ENCODE measurements around the gene PLEKHG1.

Gene PLEKHG1

GRCh38 chr6:150599199-150600009 lies at the start of gene PLEKHG1:
Gene PLEKHG1, plus strand, starts transcription at chr6:150599885. Its CDS starts 133,797 bp downstream, at chr6:150733682.
- DNase-seq: peak; percentile 84

- DNase-seq: no peak
These were observed 49.4 kb upstream of the PLEKHG1 start for GRCh38 chr6:150550244-150550643.

GRCh38 chr6:150557043-150557599 lies 42.6 kb upstream of the PLEKHG1 start:
- no peak for DNase-seq

- DNase-seq: no peak
These were observed 39.4 kb upstream of the PLEKHG1 start for GRCh38 chr6:150560004-150560883.

- DNase-seq: no peak
These were observed 38.8 kb upstream of the PLEKHG1 start for GRCh38 chr6:150560884-150561219.

GRCh38 chr6:150565945-150566344 lies 33.7 kb upstream of the PLEKHG1 start:
- no peak for DNase-seq

- DNase-seq: no peak
These were observed 33.2 kb upstream of the PLEKHG1 start for GRCh38 chr6:150566486-150566885.

- DNase-seq: no peak
These were observed 32.3 kb upstream of the PLEKHG1 start for GRCh38 chr6:150567380-150567779.

GRCh38 chr6:150567823-150568383 lies 31.8 kb upstream of the PLEKHG1 start:
- DNase-seq: no peak

- no peak for DNase-seq
These were observed 31.1 kb upstream of the PLEKHG1 start for GRCh38 chr6:150568560-150568959.

- no peak for DNase-seq
These were observed 30.5 kb upstream of the PLEKHG1 start for GRCh38 chr6:150569161-150569560.

GRCh38 chr6:150573041-150573681 lies 26.5 kb upstream of the PLEKHG1 start:
- no peak for DNase-seq

GRCh38 chr6:150575836-150576235 lies 23.8 kb upstream of the PLEKHG1 start:
- no peak for DNase-seq

GRCh38 chr6:150576651-150577226 lies 22.9 kb upstream of the PLEKHG1 start:
- no peak for DNase-seq

- peak; percentile 56 for DNase-seq
These were observed 20.1 kb upstream of the PLEKHG1 start for GRCh38 chr6:150579611-150580010.

GRCh38 chr6:150580489-150580888 lies 19.2 kb upstream of the PLEKHG1 start:
- no peak for DNase-seq

- no peak for DNase-seq
These were observed 15.6 kb upstream of the PLEKHG1 start for GRCh38 chr6:150584065-150584464.

GRCh38 chr6:150584596-150584995 lies 15.1 kb upstream of the PLEKHG1 start:
- DNase-seq: no peak

GRCh38 chr6:150586850-150587359 lies 12.8 kb upstream of the PLEKHG1 start:
- no peak for DNase-seq

GRCh38 chr6:150587637-150588036 lies 12.0 kb upstream of the PLEKHG1 start:
- DNase-seq: no peak

GRCh38 chr6:150588888-150589499 lies 10.7 kb upstream of the PLEKHG1 start:
- DNase-seq: no peak

GRCh38 chr6:150589852-150590251 lies 9.8 kb upstream of the PLEKHG1 start:
- no peak for DNase-seq
